IPS DF 4.7 (cell line): ENCODE results near the gene MESP2.

Source experiments
- DNase-seq: peaks from one replicate; pipeline ENCODE4 v3.0.0-alpha.2; 2013; ENCODE audit warnings: low spot score; ENCODE audit errors: extremely low read depth

The MESP2 gene, protein sequence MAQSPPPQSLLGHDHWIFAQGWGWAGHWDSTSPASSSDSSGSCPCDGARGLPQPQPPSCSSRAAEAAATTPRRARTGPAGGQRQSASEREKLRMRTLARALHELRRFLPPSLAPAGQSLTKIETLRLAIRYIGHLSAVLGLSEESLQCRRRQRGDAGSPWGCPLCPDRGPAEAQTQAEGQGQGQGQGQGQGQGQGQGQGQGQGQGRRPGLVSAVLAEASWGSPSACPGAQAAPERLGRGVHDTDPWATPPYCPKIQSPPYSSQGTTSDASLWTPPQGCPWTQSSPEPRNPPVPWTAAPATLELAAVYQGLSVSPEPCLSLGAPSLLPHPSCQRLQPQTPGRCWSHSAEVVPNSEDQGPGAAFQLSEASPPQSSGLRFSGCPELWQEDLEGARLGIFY

DNA sequence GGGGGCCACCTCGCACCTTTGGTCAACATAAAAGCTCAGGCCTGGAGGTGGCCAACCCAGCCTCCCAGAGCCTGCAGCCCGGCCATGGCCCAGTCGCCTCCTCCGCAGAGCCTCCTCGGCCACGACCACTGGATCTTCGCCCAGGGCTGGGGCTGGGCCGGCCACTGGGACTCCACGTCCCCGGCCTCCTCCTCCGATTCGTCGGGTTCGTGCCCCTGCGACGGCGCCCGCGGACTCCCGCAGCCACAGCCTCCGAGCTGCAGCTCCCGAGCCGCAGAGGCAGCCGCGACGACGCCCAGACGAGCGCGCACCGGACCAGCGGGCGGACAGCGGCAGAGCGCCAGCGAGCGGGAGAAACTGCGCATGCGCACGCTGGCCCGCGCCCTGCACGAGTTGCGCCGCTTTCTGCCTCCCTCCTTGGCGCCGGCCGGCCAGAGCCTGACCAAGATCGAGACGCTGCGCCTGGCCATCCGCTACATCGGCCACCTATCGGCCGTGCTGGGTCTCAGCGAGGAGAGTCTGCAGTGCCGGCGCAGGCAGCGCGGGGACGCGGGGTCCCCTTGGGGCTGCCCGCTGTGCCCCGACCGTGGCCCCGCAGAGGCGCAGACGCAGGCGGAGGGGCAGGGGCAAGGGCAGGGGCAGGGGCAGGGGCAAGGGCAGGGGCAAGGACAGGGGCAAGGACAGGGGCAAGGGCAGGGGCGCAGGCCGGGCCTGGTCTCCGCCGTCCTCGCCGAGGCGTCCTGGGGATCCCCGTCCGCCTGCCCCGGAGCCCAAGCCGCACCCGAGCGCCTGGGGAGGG lies at the start of gene MESP2:
TSS of gene MESP2 (plus strand) at position 59 of the 799 bp plus-strand sequence. CDS start at position 85, 26 bp downstream.
- no peak for DNase-seq

DNA sequence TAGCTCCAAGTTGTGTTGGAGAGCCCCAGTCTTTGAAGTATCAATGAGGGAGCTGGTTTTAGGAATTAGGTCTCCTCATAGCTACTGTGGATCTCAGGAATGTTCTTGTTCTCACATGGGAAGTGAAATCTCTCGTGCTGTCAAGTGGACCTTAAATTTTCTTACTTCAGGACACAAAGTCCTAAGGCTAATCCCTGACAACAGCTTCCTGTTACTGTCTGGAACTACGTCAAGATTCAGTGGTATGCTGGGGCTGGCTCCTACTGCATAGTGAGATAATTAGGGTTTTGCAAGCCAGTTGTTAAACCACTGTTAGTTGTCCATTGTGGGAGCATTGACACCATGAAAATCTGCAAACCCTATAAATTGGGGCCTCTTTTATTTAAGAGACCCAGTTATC lies 47.9 kb upstream of the MESP2 start:
- DNase-seq, result no peak

DNA sequence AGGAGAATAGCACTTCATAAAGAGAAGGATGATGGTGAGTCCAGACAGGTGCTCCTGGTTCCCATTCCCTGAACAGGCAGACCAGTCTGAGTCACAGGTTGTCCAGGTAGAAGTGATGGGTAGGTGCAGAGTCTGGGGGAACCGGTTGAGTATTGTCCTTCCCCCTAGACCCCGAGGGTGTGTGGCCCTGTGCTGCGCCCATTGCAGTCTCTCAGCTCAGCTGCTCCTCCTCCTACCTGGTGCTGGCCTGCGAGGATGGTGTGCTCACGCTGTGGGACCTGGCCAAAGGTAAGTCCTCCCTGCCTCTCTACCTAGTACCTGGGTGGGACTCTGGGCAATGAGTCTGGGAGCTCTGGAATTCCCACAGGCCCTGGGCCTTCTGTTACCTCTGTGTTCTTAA lies 44.9 kb upstream of the MESP2 start:
- no peak for DNase-seq

DNA sequence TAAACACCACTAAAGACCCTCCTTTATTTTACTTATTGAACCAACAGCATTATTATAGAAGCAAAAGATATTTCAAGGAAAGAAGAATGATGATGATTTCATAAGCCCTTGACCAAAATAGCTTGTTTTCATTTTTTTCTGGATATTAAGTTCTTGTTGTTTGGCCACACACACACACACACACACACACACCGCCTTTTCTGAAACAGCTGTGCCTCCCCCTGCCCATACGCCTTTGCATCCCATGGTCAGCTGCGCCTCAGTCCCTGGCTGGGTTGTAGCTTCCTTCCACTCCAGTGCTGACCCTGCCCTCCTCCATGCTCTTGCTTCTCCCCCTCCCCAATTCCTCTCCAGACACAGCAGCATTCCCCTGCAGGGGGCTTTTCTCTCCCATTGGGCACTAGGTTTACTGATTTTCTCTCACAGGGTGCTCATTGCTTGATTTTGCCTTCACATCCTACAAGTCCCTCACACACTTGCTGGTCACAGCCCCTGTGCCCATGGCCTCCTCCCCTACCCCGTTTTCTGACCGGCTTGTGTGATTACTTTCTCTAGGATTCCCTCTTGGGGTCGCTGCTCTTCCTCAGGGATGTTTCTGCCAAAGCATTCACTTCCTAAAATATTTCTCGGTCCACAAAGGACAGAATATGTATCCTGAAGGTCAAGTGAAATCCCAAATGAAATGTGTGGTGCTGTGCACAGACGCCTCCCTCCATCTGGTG lies 43.5 kb upstream of the MESP2 start:
- DNase-seq, result no peak

DNA sequence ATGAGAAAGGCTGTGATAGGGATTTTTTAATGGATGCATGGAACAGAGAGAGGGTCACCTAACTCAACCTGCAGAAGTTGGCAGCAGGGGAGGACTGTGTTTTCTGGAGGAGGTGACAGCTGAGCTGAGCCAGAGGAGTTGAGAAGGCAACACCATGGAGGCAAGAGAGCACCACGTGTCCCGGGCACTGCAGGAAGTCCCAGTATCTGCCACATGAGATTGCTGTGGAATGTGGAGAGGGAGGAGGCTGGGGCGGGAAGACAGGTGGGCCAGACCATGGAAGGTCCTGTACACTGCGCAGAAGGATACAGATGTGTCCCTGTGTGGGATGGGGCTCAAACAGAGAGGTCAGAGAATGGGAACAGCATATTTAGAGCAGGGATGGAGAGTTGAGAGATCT lies 40.4 kb upstream of the MESP2 start:
- no peak for DNase-seq

GRCh38 chr15:89740137-89740536 lies 36.0 kb upstream of the MESP2 start:
- DNase-seq, result no peak

- no peak for DNase-seq
These were observed 33.1 kb upstream of the MESP2 start for GRCh38 chr15:89743011-89743410.

- no peak for DNase-seq
These were observed 32.5 kb upstream of the MESP2 start for GRCh38 chr15:89743594-89743993.

DNA sequence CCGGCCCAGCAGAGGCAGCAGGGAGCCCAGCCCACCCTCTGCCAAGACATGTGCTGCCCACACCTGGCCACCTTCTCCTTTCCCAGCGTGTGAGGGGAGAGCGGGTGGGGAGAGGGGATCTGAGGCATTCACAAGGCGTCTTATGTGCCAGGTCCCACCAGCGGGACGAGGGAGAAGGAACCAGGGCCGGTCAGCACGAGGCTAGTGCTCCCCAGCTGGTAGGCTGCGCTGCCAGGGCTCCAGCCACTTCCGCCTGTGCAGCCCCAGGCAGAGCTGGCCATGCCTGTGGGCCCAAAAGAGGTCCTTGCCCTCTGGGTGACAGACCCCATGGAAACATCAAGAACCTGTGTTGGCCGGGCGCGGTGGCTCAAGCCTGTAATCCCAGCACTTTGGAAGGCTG lies 31.0 kb upstream of the MESP2 start:
- DNase-seq, result no peak

DNA sequence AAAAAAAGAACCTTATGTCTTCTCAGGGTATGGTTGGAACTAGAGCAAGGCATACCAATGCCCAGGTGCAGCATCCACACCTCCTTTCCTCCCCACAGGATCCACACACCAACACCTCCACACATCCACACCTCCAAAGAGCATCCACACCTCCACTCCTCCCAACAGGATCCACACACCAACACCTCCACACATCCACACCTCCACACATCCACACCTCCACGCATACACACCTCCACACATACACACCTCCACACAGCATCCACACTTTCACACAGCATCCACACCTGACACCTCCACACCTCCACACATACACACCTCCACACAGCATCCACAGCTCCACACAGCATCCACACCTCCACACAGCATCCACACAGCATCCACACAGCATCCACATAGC lies 30.4 kb upstream of the MESP2 start:
- no peak for DNase-seq

- DNase-seq, result no peak
These were observed 29.7 kb upstream of the MESP2 start for GRCh38 chr15:89746386-89746780.

DNA sequence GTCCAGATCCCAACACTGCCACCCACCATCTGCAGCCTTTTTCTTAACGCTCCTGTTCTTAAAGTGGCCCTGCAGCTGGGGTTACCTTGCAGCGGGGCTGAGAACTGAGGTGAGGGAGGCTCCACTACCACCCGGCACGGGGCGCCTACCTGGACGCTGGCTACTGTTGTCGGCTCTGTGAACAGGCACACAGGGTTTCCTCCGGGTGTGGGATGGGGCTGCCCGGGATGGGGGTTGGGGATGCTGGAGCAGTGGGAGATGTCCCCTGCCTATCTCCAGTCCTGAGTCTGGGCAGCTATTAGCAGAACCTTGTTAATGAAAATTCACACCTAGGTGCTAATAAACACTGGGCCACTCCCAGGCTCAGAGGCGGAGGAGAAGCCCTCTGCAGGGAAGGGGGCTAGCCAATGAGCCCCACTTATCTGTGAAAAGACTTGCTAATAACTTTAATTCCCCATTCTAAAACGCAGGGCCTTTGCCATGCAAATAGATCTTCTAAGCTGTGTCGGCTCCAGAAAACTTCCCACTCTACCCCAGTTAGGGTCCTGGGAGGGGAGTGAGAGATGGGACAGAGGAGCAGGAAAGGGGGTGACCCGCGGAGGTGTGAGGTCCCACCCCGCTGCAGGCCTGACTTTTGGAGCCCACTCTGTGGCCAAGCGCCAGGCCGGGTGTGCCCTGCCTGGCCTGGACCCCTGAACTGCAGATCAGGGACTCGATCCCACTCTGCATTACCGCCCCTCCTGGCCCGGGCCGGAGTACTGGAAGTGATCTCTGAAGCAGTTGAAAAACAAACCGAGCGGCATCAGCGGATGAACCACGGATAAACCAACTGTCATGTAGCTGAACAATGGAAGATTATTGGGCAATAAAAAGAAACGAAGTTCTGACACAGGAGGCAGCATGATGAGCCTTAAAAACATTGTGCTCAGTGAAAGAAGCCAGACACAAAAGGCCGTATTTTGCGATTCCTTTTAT lies 28.1 kb upstream of the MESP2 start:
- no peak for DNase-seq

GRCh38 chr15:89749054-89749453 lies 27.1 kb upstream of the MESP2 start:
- DNase-seq, result no peak

DNA sequence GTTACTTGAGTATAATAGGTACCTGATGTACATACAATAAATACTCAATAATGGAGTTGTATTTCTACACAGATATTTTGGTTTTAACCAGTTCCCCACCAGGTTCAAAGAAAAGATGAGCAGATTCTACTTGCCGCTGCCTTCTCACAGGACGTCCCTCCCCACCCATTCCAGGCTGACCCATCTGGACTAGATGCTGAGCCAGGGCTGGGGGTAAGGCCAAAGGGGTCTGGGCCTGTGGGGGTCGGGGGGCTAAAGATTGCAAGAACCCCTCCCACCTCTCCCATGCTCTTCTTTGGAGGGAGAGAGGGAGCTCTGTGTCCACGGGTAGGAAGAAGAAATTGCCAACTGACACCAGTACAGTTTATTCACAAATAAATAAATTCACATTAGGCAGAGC lies 26.6 kb upstream of the MESP2 start:
- no peak for DNase-seq

DNA sequence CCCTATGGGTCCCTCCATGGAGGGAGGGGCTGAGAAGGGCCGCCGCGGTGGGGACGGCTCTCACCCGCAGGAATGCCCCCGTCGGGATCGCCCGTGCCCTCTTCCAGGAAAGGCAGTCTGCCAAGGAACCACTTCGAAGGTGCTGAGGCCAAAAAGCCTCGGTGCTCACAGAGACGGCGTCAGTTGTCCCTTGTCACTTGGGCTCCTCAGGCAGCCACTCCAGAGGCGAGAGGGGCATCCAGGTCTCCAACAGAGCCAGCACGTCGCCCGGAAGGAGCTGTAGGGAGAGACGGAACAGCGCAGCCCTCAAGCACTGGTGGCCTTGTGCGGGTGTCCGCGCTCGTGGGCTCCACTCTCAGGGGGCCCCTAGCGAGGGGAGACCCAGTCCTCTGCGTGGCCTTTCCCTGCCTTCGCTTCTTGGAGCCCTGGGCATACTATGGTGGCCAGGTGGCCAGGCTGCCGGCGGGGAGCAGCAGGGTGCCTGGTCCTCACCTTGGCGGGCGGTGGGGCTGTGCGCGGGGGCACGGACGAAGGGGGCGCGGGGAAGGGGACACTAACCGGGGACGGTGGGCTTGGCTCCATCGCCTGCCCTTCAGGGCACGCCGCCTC lies 26.1 kb upstream of the MESP2 start:
- no peak for DNase-seq

DNA sequence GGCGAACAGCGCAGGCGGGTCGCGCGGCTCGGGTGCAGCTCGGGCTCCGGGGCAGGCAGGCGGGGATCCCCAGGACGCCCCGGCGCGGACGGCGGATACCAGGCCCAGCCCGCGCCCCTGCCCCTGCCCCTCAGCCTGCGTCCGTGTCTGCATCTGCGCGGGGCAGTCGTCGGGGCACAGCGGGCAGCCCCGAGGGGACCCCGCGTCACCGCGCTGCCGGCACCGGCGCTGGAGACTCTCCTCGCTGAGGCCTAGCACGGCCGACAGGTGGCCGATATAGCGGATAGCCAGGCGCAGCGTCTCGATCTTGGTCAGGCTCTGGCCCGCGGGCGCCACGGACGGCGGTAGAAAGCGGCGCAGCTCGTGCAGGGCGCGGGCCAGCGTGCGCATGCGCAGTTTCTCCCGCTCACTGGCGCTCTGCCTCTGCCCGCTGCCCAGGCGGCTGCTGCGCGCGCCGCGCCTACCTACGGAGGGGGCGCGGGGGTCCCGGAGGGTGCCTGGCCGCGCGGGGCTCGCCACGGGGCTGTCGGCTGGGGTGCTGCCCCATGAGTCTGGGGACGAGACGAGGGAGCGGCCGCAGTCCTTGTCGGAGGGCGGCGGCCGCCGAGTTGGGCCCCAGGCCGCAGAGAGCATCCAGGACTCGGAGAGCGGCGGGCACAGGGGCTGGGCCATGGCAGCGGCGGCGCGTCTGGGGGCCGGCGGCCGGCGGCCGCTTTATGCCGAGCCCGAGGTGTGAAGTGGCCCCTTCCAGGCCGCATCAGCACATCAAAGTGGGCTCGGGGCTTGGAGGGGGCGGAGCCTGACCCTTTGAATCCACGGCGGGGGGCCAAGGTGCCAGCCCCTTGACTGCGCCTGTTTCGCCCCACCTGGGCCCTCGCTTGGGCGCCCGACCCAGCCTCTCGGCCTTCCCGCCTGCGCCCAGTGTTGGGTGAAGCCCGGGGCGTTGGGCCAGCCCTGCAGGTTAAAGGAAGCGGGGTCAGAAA lies 25.3 kb upstream of the MESP2 start, which contains the start of gene MESP1:
TSS of gene MESP1 (minus strand) at position 690 of the 983 bp plus-strand sequence. CDS start at position 672, 18 bp downstream.
- DNase-seq, result no peak

GRCh38 chr15:89751748-89752147 lies 24.4 kb upstream of the MESP2 start:
- DNase-seq, result no peak

- no peak for DNase-seq
These were observed 22.3 kb upstream of the MESP2 start for GRCh38 chr15:89753855-89754254.
